Loucy (cell line): ENCODE measurements around the gene ALOX15.

Source experiments
- H2AFZ ChIP-seq: fragments of 200-600 bp; sonication (generic); 2 replicates; pipeline ENCODE4 v1.6.0; 2016; ENCODE audit warnings: antibody characterized with exemption, mild to moderate bottlenecking, low read length, moderate library complexity
- H3F3A ChIP-seq: fragments of 200-600 bp; 2 replicates; pipeline ENCODE4 v1.6.0; 2016; ENCODE audit warnings: antibody characterized with exemption, low read depth, mild to moderate bottlenecking
- H3K27me3 ChIP-seq: fragments of 200-600 bp; sonication (generic); 2 replicates; pipeline ENCODE4 v1.6.1; 2014; ENCODE audit warnings: low read length, mild to moderate bottlenecking; ENCODE audit not compliant: insufficient read depth, poor library complexity, severe bottlenecking
- H3K36me3 ChIP-seq: fragments of 200-600 bp; sonication (generic); 2 replicates; pipeline ENCODE4 v1.6.1; 2016; ENCODE audit warnings: low read length; ENCODE audit not compliant: insufficient read depth
- H3K4me1 ChIP-seq: fragments of 200-600 bp; sonication (generic); 2 replicates; pipeline ENCODE4 v1.5.1; 2014; ENCODE audit warnings: low read length, mild to moderate bottlenecking; ENCODE audit not compliant: insufficient read depth, poor library complexity, severe bottlenecking
- H3K4me2 ChIP-seq: fragments of 200-600 bp; sonication (generic); 2 replicates; pipeline ENCODE4 v1.6.0; 2014; ENCODE audit warnings: antibody characterized with exemption, low read length, low read depth, mild to moderate bottlenecking; ENCODE audit not compliant: poor library complexity, severe bottlenecking
- H3K4me3 ChIP-seq: fragments of 200-600 bp; sonication (generic); 2 replicates; pipeline ENCODE4 v1.5.1; 2014; ENCODE audit warnings: low read length, mild to moderate bottlenecking, mixed read lengths; ENCODE audit not compliant: poor library complexity, severe bottlenecking
- H3K79me2 ChIP-seq: fragments of 200-600 bp; sonication (generic); 2 replicates; pipeline ENCODE4 v1.6.1; 2014; ENCODE audit warnings: low read length; ENCODE audit not compliant: insufficient read depth
- H3K9ac ChIP-seq: fragments of 200-600 bp; sonication (generic); 2 replicates; pipeline ENCODE4 v1.6.0; 2014; ENCODE audit warnings: mild to moderate bottlenecking, low read depth, low read length, moderate library complexity; ENCODE audit not compliant: poor library complexity, severe bottlenecking
- H3K9me2 ChIP-seq: fragments of 200-600 bp; sonication (generic); replicated peaks from 2 replicates; pipeline ENCODE4 v1.6.1; 2016; ENCODE audit warnings: low read depth, low read length, mixed read lengths
- H3K9me3 ChIP-seq: fragments of 200-600 bp; sonication (generic); 2 replicates; pipeline ENCODE4 v1.6.1; 2014; ENCODE audit warnings: mild to moderate bottlenecking, antibody characterized with exemption, low read length, low read depth; ENCODE audit not compliant: insufficient read depth
- H4K20me1 ChIP-seq: fragments of 200-600 bp; sonication (generic); 2 replicates; pipeline ENCODE4 v1.6.0; 2014; ENCODE audit warnings: antibody characterized with exemption, low read length, mild to moderate bottlenecking; ENCODE audit not compliant: insufficient read depth, poor library complexity, severe bottlenecking
- CTCF ChIP-seq: fragments of 200-600 bp; sonication (generic); conservative IDR thresholded peaks from 2 replicates; pipeline ENCODE4 v1.5.1; 2014; ENCODE audit warnings: mild to moderate bottlenecking, antibody characterized with exemption, low read length
- EZH2phosphoT487 ChIP-seq: fragments of 200-600 bp; IDR thresholded peaks from 2 replicates; pipeline ENCODE4 v1.6.1; 2018; ENCODE audit warnings: antibody characterized with exemption, mild to moderate bottlenecking, moderate library complexity, borderline replicate concordance

The ALOX15 gene

GRCh38 chr17:4604111-4604644, 37.3 kb downstream of the ALOX15 start:
- H3K9me3 ChIP-seq = no peaks in the 10 kb centered on the region
- no peak overlapping the region for H2AFZ ChIP-seq
- no peaks in the 10 kb centered on the region for H3K4me1 ChIP-seq
- H3F3A ChIP-seq = no peaks in the 10 kb centered on the region
- H3K9me2 ChIP-seq = no peaks in the 10 kb centered on the region
- no peaks in the 10 kb centered on the region for H3K27me3 ChIP-seq
- no peaks in the 10 kb centered on the region for H3K36me3 ChIP-seq
- H3K4me2 ChIP-seq = no peak overlapping the region
- no peak overlapping the region for H3K4me3 ChIP-seq
- no peaks in the 10 kb centered on the region for H4K20me1 ChIP-seq
- no peaks in the 10 kb centered on the region for H3K79me2 ChIP-seq
- TF ChIP-seq CTCF = no peak
- no peak for TF ChIP-seq EZH2phosphoT487
- H3K9ac ChIP-seq = no peak overlapping the region

GRCh38 chr17:4602041-4602440, 39.4 kb downstream of the ALOX15 start:
- Histone ChIP-seq H3K9ac (no peak overlapping the region), H3K27me3 (no peaks in the 10 kb centered on the region), H3K4me1 (no peaks in the 10 kb centered on the region), H2AFZ (no peak overlapping the region), H3F3A (no peaks in the 10 kb centered on the region), H3K4me3 (no peak overlapping the region), H4K20me1 (no peaks in the 10 kb centered on the region), H3K4me2 (no peak overlapping the region), H3K36me3 (no peaks in the 10 kb centered on the region), H3K9me2 (no peaks in the 10 kb centered on the region), H3K79me2 (no peaks in the 10 kb centered on the region), H3K9me3 (no peaks in the 10 kb centered on the region)
- TF ChIP-seq CTCF (no peak), EZH2phosphoT487 (no peak)

GRCh38 chr17:4601326-4601725, 40.2 kb downstream of the ALOX15 start:
- Histone ChIP-seq H3K4me3 (no peak overlapping the region), H3K9me3 (no peaks in the 10 kb centered on the region), H3K79me2 (no peaks in the 10 kb centered on the region), H3K4me2 (no peak overlapping the region), H3K36me3 (no peaks in the 10 kb centered on the region), H4K20me1 (no peaks in the 10 kb centered on the region), H3K27me3 (no peaks in the 10 kb centered on the region), H3K9me2 (no peaks in the 10 kb centered on the region), H2AFZ (no peak overlapping the region), H3F3A (no peaks in the 10 kb centered on the region), H3K4me1 (no peaks in the 10 kb centered on the region), H3K9ac (no peak overlapping the region)
- TF ChIP-seq CTCF (no peak), EZH2phosphoT487 (no peak)
